Measurements from ENCODE around the gene PRMT6.
"Not testable (repeated sequence)": the region's sequence is repeated elsewhere in the genome, so short reads cannot be mapped to it uniquely, and the experiment has no call there.

Gene PRMT6

GRCh38 chr1:107093395-107093794 lies 36.9 kb downstream of the PRMT6 start:
- not testable (repeated sequence) for H3K4me1 ChIP-seq (ENCODE audit: control insufficient read depth in 5 of 5, insufficient read depth in 5 of 5, low read length in 5 of 5); H3K36me3 ChIP-seq (ENCODE audit: control insufficient read depth in 5 of 5, insufficient read depth in 5 of 5, low read length in 5 of 5); H3K9ac ChIP-seq (ENCODE audit: low read length in 5 of 5); H3K27me3 ChIP-seq (ENCODE audit: control insufficient read depth in 5 of 5, insufficient read depth in 4 of 5, low read length in 5 of 5); H3K4me3 ChIP-seq (ENCODE audit: low read depth in 1 of 5, low read length in 5 of 5); H3K27ac ChIP-seq (ENCODE audit: low read depth, low read length); H3K9me3 ChIP-seq (ENCODE audit: control insufficient read depth in 5 of 5, low read length in 5 of 5)

DNA sequence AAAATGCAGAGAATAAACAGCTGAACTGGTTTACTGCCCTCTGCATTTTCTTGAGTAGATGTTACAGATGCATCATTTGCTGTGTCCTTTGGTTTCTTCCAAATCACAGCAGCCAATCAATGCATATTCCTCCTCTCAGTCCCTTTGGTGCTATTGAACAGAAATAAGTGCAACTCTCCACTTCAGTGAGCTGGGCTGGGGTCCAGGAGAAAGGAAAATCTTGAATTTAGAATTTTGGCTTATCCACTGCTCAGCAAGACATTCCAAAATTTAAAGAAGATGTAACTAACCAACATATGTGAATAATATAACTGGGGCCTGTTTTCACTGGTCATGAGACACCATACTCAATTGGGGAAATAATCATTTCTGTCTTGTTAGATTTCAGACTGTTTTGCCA lies 39.2 kb downstream of the PRMT6 start:
- Histone ChIP-seq H3K36me3 (ENCODE audit: control insufficient read depth in 5 of 5, insufficient read depth in 5 of 5, low read length in 5 of 5) (no peaks in the 10 kb centered on the region), H3K27ac (ENCODE audit: low read depth, low read length) (no peak overlapping the region), H3K4me1 (ENCODE audit: control insufficient read depth in 5 of 5, insufficient read depth in 5 of 5, low read length in 5 of 5) (no peaks in the 10 kb centered on the region), H3K9me3 (ENCODE audit: control insufficient read depth in 5 of 5, low read length in 5 of 5) (no peaks in the 10 kb centered on the region), H3K4me3 (ENCODE audit: low read depth in 1 of 5, low read length in 5 of 5) (no peak overlapping the region), H3K27me3 (ENCODE audit: control insufficient read depth in 5 of 5, insufficient read depth in 4 of 5, low read length in 5 of 5) (no peaks in the 10 kb centered on the region), H3K9ac (ENCODE audit: low read length in 5 of 5) (no peak overlapping the region)

- H3K4me1 ChIP-seq (ENCODE audit: control insufficient read depth in 5 of 5, insufficient read depth in 5 of 5, low read length in 5 of 5): no peaks in the 10 kb centered on the region
- H3K4me3 ChIP-seq (ENCODE audit: low read depth in 1 of 5, low read length in 5 of 5): no peak overlapping the region
- H3K27ac ChIP-seq (ENCODE audit: low read depth, low read length): no peak overlapping the region
- H3K9ac ChIP-seq (ENCODE audit: low read length in 5 of 5): no peak overlapping the region
- H3K9me3 ChIP-seq (ENCODE audit: control insufficient read depth in 5 of 5, low read length in 5 of 5): no peaks in the 10 kb centered on the region
- H3K27me3 ChIP-seq (ENCODE audit: control insufficient read depth in 5 of 5, insufficient read depth in 4 of 5, low read length in 5 of 5): no peaks in the 10 kb centered on the region
- H3K36me3 ChIP-seq (ENCODE audit: control insufficient read depth in 5 of 5, insufficient read depth in 5 of 5, low read length in 5 of 5): no peaks in the 10 kb centered on the region
Measured at GRCh38 chr1:107096690-107097089, 40.2 kb downstream of the PRMT6 start.

DNA sequence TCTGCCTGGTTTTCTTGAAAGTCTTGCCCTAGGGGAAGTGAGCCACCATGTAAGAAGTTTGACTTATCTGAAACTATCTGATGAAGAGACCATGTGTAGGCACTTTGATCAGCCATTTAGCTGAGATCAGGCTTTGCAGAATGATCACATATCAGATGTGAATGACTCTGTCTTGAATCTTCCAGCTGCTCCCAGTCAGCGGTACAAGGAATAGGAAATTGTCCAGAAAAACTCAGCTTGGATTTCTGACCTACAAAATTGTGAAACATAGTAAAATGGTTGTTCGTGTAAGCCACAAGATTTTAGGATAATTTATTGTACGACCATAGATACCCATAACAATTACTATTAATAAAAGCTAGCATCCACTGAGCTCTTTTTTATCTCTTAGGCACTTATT lies 42.5 kb downstream of the PRMT6 start:
- H3K27me3 ChIP-seq (ENCODE audit: control insufficient read depth in 5 of 5, insufficient read depth in 4 of 5, low read length in 5 of 5): no peaks in the 10 kb centered on the region
- H3K27ac ChIP-seq (ENCODE audit: low read depth, low read length): no peak overlapping the region
- no peaks in the 10 kb centered on the region for H3K4me1 ChIP-seq (ENCODE audit: control insufficient read depth in 5 of 5, insufficient read depth in 5 of 5, low read length in 5 of 5)
- H3K9me3 ChIP-seq (ENCODE audit: control insufficient read depth in 5 of 5, low read length in 5 of 5): no peaks in the 10 kb centered on the region
- H3K36me3 ChIP-seq (ENCODE audit: control insufficient read depth in 5 of 5, insufficient read depth in 5 of 5, low read length in 5 of 5): no peaks in the 10 kb centered on the region
- no peak overlapping the region for H3K4me3 ChIP-seq (ENCODE audit: low read depth in 1 of 5, low read length in 5 of 5)
- H3K9ac ChIP-seq (ENCODE audit: low read length in 5 of 5): no peak overlapping the region

DNA sequence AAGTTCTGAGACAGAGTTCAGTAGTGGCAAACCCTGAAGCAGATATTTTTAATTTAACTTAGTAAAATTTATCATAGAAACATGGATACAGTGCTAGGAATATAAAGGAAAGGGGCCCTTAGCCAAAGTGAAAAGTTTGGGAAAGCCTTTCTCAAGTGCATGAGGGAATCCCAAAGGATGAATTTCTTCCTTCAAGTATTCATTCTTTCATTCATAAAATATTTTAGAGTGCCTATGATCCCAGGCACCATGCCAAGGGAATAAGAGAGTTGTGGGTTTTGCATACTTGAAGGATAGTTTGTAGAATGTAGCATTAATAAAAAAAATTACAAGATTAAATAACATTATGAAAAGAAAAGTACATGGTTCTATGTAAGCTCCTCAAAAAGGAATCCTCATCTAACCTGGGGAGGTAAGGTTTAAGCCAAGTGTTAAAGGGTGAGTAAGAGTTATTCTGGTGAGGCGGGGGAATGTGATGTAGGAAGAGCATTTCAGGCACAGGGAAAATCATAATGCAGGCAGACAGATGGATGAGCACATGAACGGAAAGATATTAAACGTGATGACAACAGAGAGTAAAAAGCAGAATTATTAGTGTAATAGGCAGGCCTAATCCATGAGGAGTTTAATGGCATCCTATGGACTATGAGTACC lies 44.0 kb downstream of the PRMT6 start:
- no peak overlapping the region for H3K9ac ChIP-seq (ENCODE audit: low read length in 5 of 5)
- H3K9me3 ChIP-seq (ENCODE audit: control insufficient read depth in 5 of 5, low read length in 5 of 5): no peaks in the 10 kb centered on the region
- no peak overlapping the region for H3K27ac ChIP-seq (ENCODE audit: low read depth, low read length)
- H3K4me3 ChIP-seq (ENCODE audit: low read depth in 1 of 5, low read length in 5 of 5): no peak overlapping the region
- no peaks in the 10 kb centered on the region for H3K36me3 ChIP-seq (ENCODE audit: control insufficient read depth in 5 of 5, insufficient read depth in 5 of 5, low read length in 5 of 5)
- H3K4me1 ChIP-seq (ENCODE audit: control insufficient read depth in 5 of 5, insufficient read depth in 5 of 5, low read length in 5 of 5): no peaks in the 10 kb centered on the region
- H3K27me3 ChIP-seq (ENCODE audit: control insufficient read depth in 5 of 5, insufficient read depth in 4 of 5, low read length in 5 of 5): no peaks in the 10 kb centered on the region

- no peak overlapping the region for H3K9ac ChIP-seq (ENCODE audit: low read length in 5 of 5)
- no peak overlapping the region for H3K27ac ChIP-seq (ENCODE audit: low read depth, low read length)
- H3K9me3 ChIP-seq (ENCODE audit: control insufficient read depth in 5 of 5, low read length in 5 of 5): no peaks in the 10 kb centered on the region
- no peaks in the 10 kb centered on the region for H3K36me3 ChIP-seq (ENCODE audit: control insufficient read depth in 5 of 5, insufficient read depth in 5 of 5, low read length in 5 of 5)
- H3K4me1 ChIP-seq (ENCODE audit: control insufficient read depth in 5 of 5, insufficient read depth in 5 of 5, low read length in 5 of 5): no peaks in the 10 kb centered on the region
- no peaks in the 10 kb centered on the region for H3K27me3 ChIP-seq (ENCODE audit: control insufficient read depth in 5 of 5, insufficient read depth in 4 of 5, low read length in 5 of 5)
- no peak overlapping the region for H3K4me3 ChIP-seq (ENCODE audit: low read depth in 1 of 5, low read length in 5 of 5)
Measured at GRCh38 chr1:107105914-107106313, 49.4 kb downstream of the PRMT6 start.
